Mucosa of descending colon (tissue), 3 donors: ENCODE data around the gene VPS13D. TPM values are rescaled to one million over a fixed set of nuclear protein-coding genes. Genes with fewer than 3 reads are reported as not detected.

Experiments used
- ATAC-seq: fragments of 200-7000 bp; cut with Tn5 transposase; one replicate; pipeline ENCODE4 v1.9.1; 2020; ENCODE audit warnings: mild to moderate bottlenecking, moderate library complexity
- DNase-seq, 3 donors: peaks; one replicate each; pipeline ENCODE4 v3.0.0-alpha.2; 2020
- H3K36me3 ChIP-seq: fragments of 200-600 bp; one replicate; pipeline ENCODE4 v1.8.0; 2021; ENCODE audit warnings: low read depth, mild to moderate bottlenecking
- H3K4me1 ChIP-seq: fragments of 200-600 bp; one replicate; pipeline ENCODE4 v1.8.0; 2021; ENCODE audit warnings: low read depth, mild to moderate bottlenecking
- H3K4me3 ChIP-seq: fragments of 200-600 bp; one replicate; pipeline ENCODE4 v1.8.0; 2021; ENCODE audit warnings: mild to moderate bottlenecking
- H3K9me3 ChIP-seq: fragments of 200-600 bp; one replicate; pipeline ENCODE4 v1.8.0; 2021; ENCODE audit warnings: mild to moderate bottlenecking
- intact Hi-C, 2 donors: fragments of 100-400 bp; cut with DNase I in 1 of 2; cut with micrococcal nuclease in 1 of 2; formaldehyde crosslinking; loops; one replicate each; pipeline versions ENCODE4 v1.11.0 to v1.11.1; 2022; cut with DNase I, micrococcal nuclease
- total RNA-seq, 3 donors: library from RNA; stranded (reverse); fragmentation: NEBNext Ultra II Directional in 2 of 3; extraction: Animal tissue kit (Norgen Biotek cat#: 25700) in 2 of 3; gene quantifications; one replicate each; pipeline versions ENCODE4 v1.2.1 to v1.2.4, GENCODE V29; 2021 to 2023
- TF ChIP-seq, protein P1 (sequence below): fragments of 200-600 bp; IDR thresholded peaks from one replicate; pipeline ENCODE4 v1.8.0; 2022; ENCODE audit warnings: antibody characterized with exemption, mild to moderate bottlenecking
- donor health status: DM: no; HTN: no; CAD: no; lungs with moderate emphysema.
- donor health status: DM: no; HTN: no; CAD: no.
- donor health status: DM: no; HTN: yes; CAD: no.

Gene VPS13D
- total RNA-seq, 3 donors from 2014 or later: 70.1 to 96.6 (median 96.6) TPM

DNA sequence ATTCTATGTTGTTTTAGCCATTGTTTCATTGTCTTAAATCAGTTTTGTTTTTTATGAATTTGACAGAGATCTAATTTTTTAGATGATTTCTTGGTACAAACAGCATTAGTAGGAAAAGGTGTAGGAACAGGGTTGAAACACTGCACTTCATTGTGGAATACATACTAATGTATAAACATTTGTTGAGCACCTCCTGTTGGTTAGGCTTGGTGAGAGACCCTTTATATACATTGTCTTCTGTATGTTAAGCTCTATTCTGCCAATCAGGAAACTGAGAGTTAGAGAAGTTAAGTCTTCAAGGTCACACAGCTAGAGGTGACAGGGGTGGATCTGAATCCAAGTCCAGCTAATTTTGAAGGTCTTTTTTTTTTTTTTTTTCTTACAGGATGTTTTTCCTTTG lies 192.7 kb downstream of the VPS13D start:
- H3K36me3 ChIP-seq: no peaks in the 10 kb centered on the region
- no peak overlapping the region for H3K4me3 ChIP-seq
- ATAC-seq (no peak), DNase-seq (no peak)
- TF ChIP-seq, protein P1, sequence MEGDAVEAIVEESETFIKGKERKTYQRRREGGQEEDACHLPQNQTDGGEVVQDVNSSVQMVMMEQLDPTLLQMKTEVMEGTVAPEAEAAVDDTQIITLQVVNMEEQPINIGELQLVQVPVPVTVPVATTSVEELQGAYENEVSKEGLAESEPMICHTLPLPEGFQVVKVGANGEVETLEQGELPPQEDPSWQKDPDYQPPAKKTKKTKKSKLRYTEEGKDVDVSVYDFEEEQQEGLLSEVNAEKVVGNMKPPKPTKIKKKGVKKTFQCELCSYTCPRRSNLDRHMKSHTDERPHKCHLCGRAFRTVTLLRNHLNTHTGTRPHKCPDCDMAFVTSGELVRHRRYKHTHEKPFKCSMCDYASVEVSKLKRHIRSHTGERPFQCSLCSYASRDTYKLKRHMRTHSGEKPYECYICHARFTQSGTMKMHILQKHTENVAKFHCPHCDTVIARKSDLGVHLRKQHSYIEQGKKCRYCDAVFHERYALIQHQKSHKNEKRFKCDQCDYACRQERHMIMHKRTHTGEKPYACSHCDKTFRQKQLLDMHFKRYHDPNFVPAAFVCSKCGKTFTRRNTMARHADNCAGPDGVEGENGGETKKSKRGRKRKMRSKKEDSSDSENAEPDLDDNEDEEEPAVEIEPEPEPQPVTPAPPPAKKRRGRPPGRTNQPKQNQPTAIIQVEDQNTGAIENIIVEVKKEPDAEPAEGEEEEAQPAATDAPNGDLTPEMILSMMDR: no peak
- H3K4me1 ChIP-seq: no peaks in the 10 kb centered on the region
- intact Hi-C loops: no loop called here
- H3K9me3 ChIP-seq: no peaks in the 10 kb centered on the region

DNA sequence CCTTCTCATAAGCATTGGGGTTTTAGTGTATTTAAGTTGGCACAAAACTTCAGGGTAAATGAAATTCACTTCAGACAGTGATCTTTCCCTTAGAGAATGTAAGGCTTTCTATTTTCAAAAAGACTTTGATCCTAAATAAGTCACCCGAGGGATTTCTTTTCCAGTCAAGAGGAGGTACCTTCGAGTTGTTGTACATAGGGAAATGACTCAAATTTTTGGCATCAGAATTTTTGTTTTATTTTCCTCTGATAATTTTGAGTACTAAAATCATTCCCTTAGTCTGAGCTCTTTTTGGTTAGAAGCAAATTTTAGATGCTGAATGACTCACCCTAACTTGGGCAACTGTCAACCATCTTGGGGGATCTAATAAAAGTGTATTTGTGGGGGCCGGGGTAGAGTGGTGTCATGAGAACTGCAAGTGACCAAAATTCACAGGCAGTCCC lies 194.3 kb downstream of the VPS13D start:
- intact Hi-C loops: no loop called here

DNA sequence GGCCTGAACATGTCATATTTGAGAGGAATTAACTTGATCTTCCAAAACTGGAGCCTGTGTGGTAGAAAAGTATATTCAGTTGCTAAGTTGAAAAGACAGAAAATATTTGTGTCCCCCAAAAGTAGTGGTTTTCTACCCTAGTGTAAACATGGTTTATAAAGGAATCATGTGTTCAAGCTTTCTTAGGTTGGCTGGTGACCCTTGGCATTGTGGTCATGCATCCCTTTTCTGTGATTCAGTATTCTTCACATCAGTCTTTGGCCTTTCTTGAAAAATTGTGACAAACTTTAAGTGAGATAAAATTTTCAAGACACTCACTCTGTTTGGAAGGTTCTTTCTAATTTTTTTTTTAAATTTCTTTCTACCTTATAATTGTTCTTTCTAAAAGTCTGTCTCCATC lies 195.0 kb downstream of the VPS13D start:
- TF ChIP-seq, protein P1: no peak
- Histone ChIP-seq H3K4me1 (no peaks in the 10 kb centered on the region), H3K36me3 (no peaks in the 10 kb centered on the region), H3K4me3 (no peak overlapping the region), H3K9me3 (no peaks in the 10 kb centered on the region)
- ATAC-seq: no peak
- DNase-seq: no peak
- intact Hi-C loops: no loop called here

More for the DNA sequence above, 194.3 kb downstream of the VPS13D start:
- ATAC-seq (no peak), DNase-seq (no peak)
- TF ChIP-seq, protein P1: no peak
- Histone ChIP-seq H3K9me3 (no peaks in the 10 kb centered on the region), H3K4me1 (no peaks in the 10 kb centered on the region), H3K4me3 (no peak overlapping the region), H3K36me3 (no peaks in the 10 kb centered on the region)

DNA sequence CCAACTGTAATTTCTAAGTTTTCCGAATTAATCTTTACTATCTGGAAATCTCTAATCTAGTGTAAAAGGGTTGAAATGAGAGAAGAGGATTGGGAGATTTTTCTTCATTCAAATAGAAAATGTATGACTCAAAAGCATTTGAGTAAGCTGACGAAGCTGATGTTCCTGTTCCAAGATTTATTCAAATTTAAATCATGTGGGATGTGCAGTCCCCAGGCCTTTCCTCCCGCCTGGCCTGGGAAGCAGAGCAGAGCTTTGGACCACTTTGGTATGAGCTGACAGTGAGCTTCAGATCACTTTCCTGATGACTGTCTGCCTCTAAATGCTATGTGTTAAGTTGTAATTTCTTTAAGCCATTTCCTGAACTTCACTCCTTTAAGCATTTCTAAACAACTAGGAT lies 196.2 kb downstream of the VPS13D start:
- no peaks in the 10 kb centered on the region for H3K9me3 ChIP-seq
- no peak overlapping the region for H3K4me3 ChIP-seq
- DNase-seq (no peak), ATAC-seq (no peak)
- intact Hi-C loops: no loop called here
- H3K36me3 ChIP-seq: no peaks in the 10 kb centered on the region
- H3K4me1 ChIP-seq: no peaks in the 10 kb centered on the region
- TF ChIP-seq, protein P1: no peak

DNA sequence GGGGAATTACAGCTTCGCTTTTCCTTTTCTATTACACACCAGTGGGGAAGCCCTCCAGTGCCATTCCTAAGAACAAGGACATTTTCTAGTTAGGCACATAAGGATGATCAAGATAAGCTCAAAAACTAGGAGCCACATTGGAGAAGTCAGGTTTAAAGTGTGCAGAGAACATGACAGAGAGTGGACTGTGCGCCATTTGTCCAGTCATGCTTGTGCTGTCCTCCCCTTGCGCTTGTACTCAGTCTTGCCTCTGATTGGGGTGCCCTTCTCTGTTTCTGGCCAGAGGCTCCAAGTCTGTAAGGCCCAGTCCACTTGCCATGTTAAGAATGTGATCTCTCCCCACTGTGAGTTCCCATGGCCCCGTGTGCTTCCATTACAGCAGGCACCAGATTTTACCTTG lies 198.5 kb downstream of the VPS13D start:
- DNase-seq (no peak), ATAC-seq (no peak)
- H3K9me3 ChIP-seq: no peaks in the 10 kb centered on the region
- TF ChIP-seq, protein P1: no peak
- no peaks in the 10 kb centered on the region for H3K36me3 ChIP-seq
- intact Hi-C loops: no loop called here
- peaks cover 5% of the 10 kb centered on the region for H3K4me1 ChIP-seq
- no peak overlapping the region for H3K4me3 ChIP-seq

DNA sequence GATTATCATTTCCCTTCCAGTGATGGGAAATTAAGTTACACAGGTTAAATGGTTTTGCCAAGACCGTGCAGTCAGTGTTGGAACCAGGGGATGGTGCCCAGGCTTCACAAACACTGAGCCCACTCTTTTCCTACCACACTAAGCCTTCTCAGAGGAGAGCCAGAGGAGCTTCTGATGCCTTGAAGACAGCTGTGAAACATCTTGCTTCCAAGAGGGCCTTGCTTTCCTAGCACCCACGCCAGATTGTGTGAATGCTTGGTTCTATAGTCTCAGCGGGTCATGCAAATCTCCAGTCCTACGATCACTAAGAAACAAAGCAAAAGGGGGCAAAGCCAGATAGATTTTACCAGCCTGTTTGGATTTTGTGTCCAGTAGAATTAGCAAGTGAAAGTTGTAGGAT lies 200.7 kb downstream of the VPS13D start:
- no peak for ATAC-seq
- intact Hi-C loops: no loop called here
- Histone ChIP-seq H3K4me3 (no peak overlapping the region), H3K9me3 (no peaks in the 10 kb centered on the region), H3K36me3 (no peaks in the 10 kb centered on the region), H3K4me1 (peaks cover 12% of the 10 kb centered on the region)
- TF ChIP-seq, protein P1: no peak
- DNase-seq: no peak
